GM12891 (cell line): ENCODE results near the gene NUSAP1.
"Not testable (repeated sequence)": the region's sequence is repeated elsewhere in the genome, so short reads cannot be mapped to it uniquely, and the experiment has no call there.

Experiments used
- DNase-seq: peaks from one replicate; pipeline ENCODE4 v3.0.0; 2011; ENCODE audit warnings: low spot score; ENCODE audit not compliant: insufficient read length
- FAIRE-seq: peaks from 2 replicates; lab custom pipeline; 2011; peaks lifted over from hg19 to GRCh38; lab: Jason Lieb, UNC
- PAX5 ChIP-seq: IDR thresholded peaks from 2 replicates; pipeline ENCODE4 v1.6.1; 2011; ENCODE audit warnings: low read length, moderate library complexity, mild to moderate bottlenecking; ENCODE audit not compliant: insufficient read depth, severe bottlenecking
- POLR2A ChIP-seq: IDR thresholded peaks from 2 replicates; pipeline ENCODE4 v1.6.1; 2011; ENCODE audit warnings: low read depth, low read length, control low read depth
- POLR2AphosphoS5 ChIP-seq: IDR thresholded peaks from 2 replicates; pipeline ENCODE4 v1.6.1; 2011; ENCODE audit warnings: low read depth, low read length, control low read depth
- POU2F2 ChIP-seq: IDR thresholded peaks from 2 replicates; pipeline ENCODE4 v1.6.1; 2011; ENCODE audit warnings: low read depth, mild to moderate bottlenecking, control low read depth, low read length, moderate library complexity
- SPI1 ChIP-seq: IDR thresholded peaks from 2 replicates; pipeline ENCODE4 v1.6.1; 2011; ENCODE audit warnings: low read depth, low read length, control low read depth
- TAF1 ChIP-seq: IDR thresholded peaks from 2 replicates; pipeline ENCODE4 v1.6.1; 2011; ENCODE audit warnings: low read depth, low read length, control low read depth

NUSAP1 gene

GRCh38 chr15:41354371-41354770 is 21.7 kb downstream of the NUSAP1 start:
- TF ChIP-seq PAX5 (no peak), POU2F2 (no peak), TAF1 (no peak), POLR2A (no peak), POLR2AphosphoS5 (no peak), SPI1 (no peak)
- no peak for FAIRE-seq
- DNase-seq: no peak

GRCh38 chr15:41367418-41367817 is 34.7 kb downstream of the NUSAP1 start:
- no peak for FAIRE-seq
- DNase-seq: no peak
- TF ChIP-seq POU2F2: no peak
- no peak for TF ChIP-seq TAF1
- no peak for TF ChIP-seq POLR2A
- no peak for TF ChIP-seq POLR2AphosphoS5
- TF ChIP-seq PAX5: no peak
- no peak for TF ChIP-seq SPI1

- DNase-seq (no peak), FAIRE-seq (no peak)
- no peak for TF ChIP-seq SPI1
- no peak for TF ChIP-seq POLR2AphosphoS5
- no peak for TF ChIP-seq TAF1
- TF ChIP-seq POLR2A: no peak
- no peak for TF ChIP-seq PAX5
- no peak for TF ChIP-seq POU2F2
Measured at GRCh38 chr15:41377978-41378377, 45.3 kb downstream of the NUSAP1 start.

GRCh38 chr15:41383974-41384749 is 51.5 kb downstream of the NUSAP1 start:
- DNase-seq, FAIRE-seq: not testable (repeated sequence)

GRCh38 chr15:41387646-41388045 is 55.0 kb downstream of the NUSAP1 start:
- no peak for TF ChIP-seq POU2F2
- no peak for TF ChIP-seq PAX5
- TF ChIP-seq POLR2A: no peak
- no peak for TF ChIP-seq SPI1
- no peak for TF ChIP-seq TAF1
- no peak for TF ChIP-seq POLR2AphosphoS5
- FAIRE-seq (no peak), DNase-seq (no peak)

- DNase-seq (no peak), FAIRE-seq (no peak)
- TF ChIP-seq PAX5: no peak
- TF ChIP-seq POLR2A: no peak
- no peak for TF ChIP-seq SPI1
Measured at GRCh38 chr15:41392659-41393058, 60.0 kb downstream of the NUSAP1 start.

- DNase-seq (no peak), FAIRE-seq (no peak)
- TF ChIP-seq TAF1: no peak
Measured at GRCh38 chr15:41394924-41395323, 62.2 kb downstream of the NUSAP1 start.

- DNase-seq: no peak
- TF ChIP-seq POLR2AphosphoS5: no peak
- TF ChIP-seq SPI1: no peak
- TF ChIP-seq PAX5: no peak
- no peak for FAIRE-seq
Measured at GRCh38 chr15:41396111-41396510, 63.4 kb downstream of the NUSAP1 start.

- FAIRE-seq (no peak), DNase-seq (no peak)
- no peak for TF ChIP-seq POU2F2
Measured at GRCh38 chr15:41401904-41402267, 69.2 kb downstream of the NUSAP1 start.

GRCh38 chr15:41407341-41407740 is 74.7 kb downstream of the NUSAP1 start:
- no peak for TF ChIP-seq POLR2A
- no peak for TF ChIP-seq TAF1
- TF ChIP-seq POLR2AphosphoS5: no peak
- TF ChIP-seq PAX5: no peak
- no peak for TF ChIP-seq SPI1
- no peak for TF ChIP-seq POU2F2
- no peak for DNase-seq
- FAIRE-seq: no peak

GRCh38 chr15:41408234-41408641 is 75.6 kb downstream of the NUSAP1 start:
- DNase-seq (no peak), FAIRE-seq (no peak)
- TF ChIP-seq POLR2A: no peak
- no peak for TF ChIP-seq PAX5
- no peak for TF ChIP-seq POU2F2
